Ovary (tissue), 10 donors: ENCODE measurements around the gene PAGE1. TPM values are rescaled to one million over a fixed set of nuclear protein-coding genes. Genes with fewer than 3 reads are reported as not detected.
"Not testable (repeated sequence)": the region's sequence is repeated elsewhere in the genome, so short reads cannot be mapped to it uniquely, and the experiment has no call there.

Experiments used
- DNase-seq, 5 donors: peaks; one replicate each; pipeline ENCODE4 v3.0.0-alpha.2; 2019 to 2020
- H3K27ac ChIP-seq, 2 donors: fragments of 200-600 bp; one replicate each; pipeline versions ENCODE4 v1.5.1 to v1.8.0; 2019 to 2022
- H3K27me3 ChIP-seq: fragments of 200-600 bp; one replicate; pipeline ENCODE4 v1.8.0; 2022
- H3K36me3 ChIP-seq: fragments of 200-600 bp; sonication (generic); one replicate; pipeline ENCODE4 v1.5.1; 2019
- H3K4me1 ChIP-seq: one replicate; pipeline ENCODE4 v1.8.1; 2013; ENCODE audit warnings: mild to moderate bottlenecking, moderate library complexity; ENCODE audit not compliant: insufficient read depth
- H3K4me3 ChIP-seq: fragments of 200-600 bp; sonication (generic); one replicate; pipeline ENCODE4 v1.5.1; 2017
- H3K9me3 ChIP-seq, 2 donors: fragments of 200-600 bp in 1 of 2; sonication (generic) in 1 of 2; one replicate each; pipeline versions ENCODE4 v1.5.1 to v1.8.1; 2013 to 2019; ENCODE audit warnings: mild to moderate bottlenecking in 1 of 2, moderate library complexity in 1 of 2
- CTCF ChIP-seq, 3 donors: fragments of 450-650 bp in 2 of 3; fragments of 200-600 bp in 1 of 3; IDR thresholded peaks; one replicate each; pipeline versions ENCODE4 v1.5.1 to v1.8.0; 2016 to 2022; ENCODE audit warnings: antibody characterized with exemption in 3 of 3, mild to moderate bottlenecking in 1 of 3
- EP300 ChIP-seq: sonication (generic); formaldehyde crosslinking; IDR thresholded peaks from one replicate; pipeline ENCODE4 v1.6.1; 2017; ENCODE audit warnings: antibody characterized with exemption
- POLR2A ChIP-seq: fragments of 450-650 bp; IDR thresholded peaks from one replicate; pipeline ENCODE4 v1.6.1; 2017; ENCODE audit warnings: antibody characterized with exemption, mild to moderate bottlenecking, moderate library complexity
- WGBS, 3 donors: extraction: QIAGEN DNeasy Blood & Tissue Kit in 1 of 3; methylation state at CpG; one replicate each; pipeline versions ENCODE4 v1.1.5 to v1.1.7; 2013 to 2017; 5-methylcytosine and 5-hydroxymethylcytosine counted together
- intact Hi-C, 4 donors: fragments of 100-400 bp; cut with DNase I; formaldehyde crosslinking; loops; one replicate each; pipeline versions ENCODE4 v1.11.0 to v1.15.1; 2022 to 2023
- long read RNA-seq, 3 donors: library from polyadenylated mRNA in 2 of 3; unstranded in 2 of 3; transcript quantifications; one replicate each; pipeline ENCODE4 v2.0.0 and lab custom pipeline, GENCODE V29; 2021 to 2026
- polyA plus RNA-seq, 2 donors: library from polyadenylated mRNA; stranded (reverse); fragments of 200-250 nt in 1 of 2; fragments of 350-450 nt in 1 of 2; fragmentation: Illumina TruSeq in 1 of 2; extraction: RNeasy Lipid Tissue Mini Kit (QIAGEN cat#74804) in 1 of 2; gene quantifications; one replicate each; pipeline ENCODE4 v1.2.3, GENCODE V29; 2013 to 2014
- total RNA-seq, 7 donors: library from RNA; depleted of rRNA in 2 of 7; stranded (reverse); fragments of >200 nt in 2 of 7; fragmentation: NEBNext Ultra II Directional in 3 of 7; extraction: Animal tissue kit (Norgen Biotek cat#: 25700) in 3 of 7; gene quantifications; one replicate each; pipeline versions ENCODE4 v1.1.0 to v1.2.4, GENCODE V29; 2016 to 2023
- donor health status: DM: no; HTN: no; CAD: no; lungs with moderate emphysema.
- donor health status: DM: no; HTN: no; CAD: no.
- donor health status: Bipolar disorder and iron deficiency.
- donor health status: DM: yes; HTN: yes; CAD: no.
- donor health status: DM: no; HTN: no; CAD: no.
- donor health status: DM: yes; HTN: yes; CAD: no.

Gene PAGE1, protein sequence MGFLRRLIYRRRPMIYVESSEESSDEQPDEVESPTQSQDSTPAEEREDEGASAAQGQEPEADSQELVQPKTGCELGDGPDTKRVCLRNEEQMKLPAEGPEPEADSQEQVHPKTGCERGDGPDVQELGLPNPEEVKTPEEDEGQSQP
- total RNA-seq (not detected), polyA plus RNA-seq (not detected)
- long read RNA-seq, donor 1: 0 reads
- long read RNA-seq, donor 2: 0 reads
- long read RNA-seq, donor 3: 0 reads

GRCh38 chrX:49695276-49696180 is at the start of gene PAGE1:
Gene PAGE1 (minus strand): TSS chrX:49695984. CDS start chrX:49694770, 1,214 bp downstream.
- Histone ChIP-seq H3K27ac (no peak within 1 kb of the TSS), H3K4me1 (no peaks in the 10 kb centered on the region), H3K36me3 (no peaks in the 10 kb centered on the region), H3K9me3 (peaks cover 0 to 3% of the 10 kb centered on the region in 2 donors), H3K4me3 (no peak within 1 kb of the TSS), H3K27me3 (no peaks in the 10 kb centered on the region)
- no peak for TF ChIP-seq CTCF (IDR thresholded peaks at IDR 0.05)
- TF ChIP-seq EP300: no peak
- 85 to 89% (median 88%) methylated on average over 38 of the region's 38 CpGs for WGBS, 3 donors
- intact Hi-C loops: no loop called here
- DNase-seq: no peak

- H3K27me3 ChIP-seq, intact Hi-C loops, H3K27ac ChIP-seq, H3K36me3 ChIP-seq, H3K4me3 ChIP-seq, H3K9me3 ChIP-seq, H3K4me1 ChIP-seq, DNase-seq: not testable (repeated sequence)
- 81 to 90% (median 89%) methylated on average over 1 of the region's 1 CpG for WGBS, 3 donors
Observed at GRCh38 chrX:49741501-49741900, 45.7 kb upstream of the PAGE1 start.

DNA sequence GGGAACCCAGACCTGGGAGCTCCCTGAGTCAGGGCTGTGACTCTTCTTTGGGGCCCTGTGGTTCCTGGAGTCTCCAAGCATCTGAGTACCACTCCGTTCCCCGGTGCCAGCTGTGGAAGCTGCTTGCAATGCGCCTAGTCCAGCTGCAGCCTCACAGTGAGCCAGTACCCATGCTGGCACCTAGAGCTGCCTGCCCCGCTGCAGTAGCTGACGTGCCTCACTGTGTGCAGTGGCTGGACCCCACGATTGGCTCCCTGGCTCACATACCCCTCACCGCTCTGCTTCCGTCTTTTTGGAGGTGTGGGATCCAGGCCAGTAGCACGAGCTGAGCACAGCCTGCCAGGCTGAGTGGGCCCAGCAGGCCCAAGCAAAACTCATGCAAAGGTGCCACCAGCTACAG is 32.1 kb upstream of the PAGE1 start:
- Histone ChIP-seq H3K27ac (no peak overlapping the region), H3K9me3 (no peaks in the 10 kb centered on the region), H3K27me3 (no peaks in the 10 kb centered on the region), H3K4me1 (no peaks in the 10 kb centered on the region), H3K36me3 (no peaks in the 10 kb centered on the region), H3K4me3 (no peak overlapping the region)
- DNase-seq: no peak
- intact Hi-C loops: no loop called here
- WGBS, 3 donors: 78 to 88% (median 87%) methylated on average over 9 of the region's 9 CpGs
- no peak for TF ChIP-seq EP300
- no peak for TF ChIP-seq POLR2A
- TF ChIP-seq CTCF (IDR thresholded peaks at IDR 0.05): no peak

DNA sequence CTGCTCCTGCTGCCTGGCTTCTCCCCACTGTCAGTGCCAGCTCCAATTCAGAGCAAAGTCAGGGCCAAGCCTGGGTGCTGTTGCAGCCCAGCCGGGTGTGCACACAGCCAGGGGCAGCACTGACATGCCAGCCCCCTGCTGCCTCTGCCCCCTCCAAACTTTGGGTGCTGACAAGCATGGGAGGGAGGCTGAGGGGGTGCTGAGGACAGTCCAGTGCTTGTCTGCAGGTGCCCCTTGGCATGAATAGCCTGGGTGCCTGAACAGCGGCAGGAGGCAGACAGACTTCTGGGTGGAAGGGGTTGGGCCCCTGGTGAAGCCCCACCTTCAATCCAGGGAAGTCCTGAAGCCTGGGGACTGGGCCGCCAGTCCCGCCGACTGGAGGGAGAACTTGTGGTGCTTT is 31.2 kb upstream of the PAGE1 start:
- no peak overlapping the region for H3K27ac ChIP-seq
- no peak for DNase-seq
- 80 to 93% (median 91%) methylated on average over 5 of the region's 5 CpGs for WGBS, 3 donors

More for the DNA sequence above, 31.2 kb upstream of the PAGE1 start:
- Histone ChIP-seq H3K4me3 (no peak overlapping the region), H3K36me3 (no peaks in the 10 kb centered on the region), H3K27me3 (no peaks in the 10 kb centered on the region), H3K9me3 (no peaks in the 10 kb centered on the region), H3K4me1 (no peaks in the 10 kb centered on the region)
- TF ChIP-seq POLR2A: no peak
- TF ChIP-seq EP300: no peak
- no peak for TF ChIP-seq CTCF (IDR thresholded peaks at IDR 0.05)
- intact Hi-C loops: no loop called here
